ENCODE results near the gene THUMPD2.
"Not testable (repeated sequence)": the region's sequence is repeated elsewhere in the genome, so short reads cannot be mapped to it uniquely, and the experiment has no call there.

The THUMPD2 gene

GRCh38 chr2:39757156-39757555, 21.9 kb downstream of the THUMPD2 start:
- DNase-seq (ENCODE audit: low read depth) = no peak

GRCh38 chr2:39755466-39755865, 23.6 kb downstream of the THUMPD2 start:
- no peak for DNase-seq (ENCODE audit: low read depth)

GRCh38 chr2:39743269-39743776, 35.7 kb downstream of the THUMPD2 start:
- DNase-seq (ENCODE audit: low read depth) = no peak

GRCh38 chr2:39741871-39742270, 37.2 kb downstream of the THUMPD2 start:
- DNase-seq (ENCODE audit: low read depth) = no peak

- DNase-seq (ENCODE audit: low read depth) = no peak
Observed at GRCh38 chr2:39739386-39739785, 39.7 kb downstream of the THUMPD2 start.

- no peak for DNase-seq (ENCODE audit: low read depth)
Observed at GRCh38 chr2:39738936-39739335, 40.1 kb downstream of the THUMPD2 start.

- no peak for DNase-seq (ENCODE audit: low read depth)
Observed at GRCh38 chr2:39737661-39738060, 41.4 kb downstream of the THUMPD2 start.

- no peak for DNase-seq (ENCODE audit: low read depth)
Observed at GRCh38 chr2:39736640-39737039, 42.4 kb downstream of the THUMPD2 start.

- DNase-seq (ENCODE audit: low read depth) = no peak
Observed at GRCh38 chr2:39735648-39736047, 43.4 kb downstream of the THUMPD2 start.

GRCh38 chr2:39734445-39734844, 44.6 kb downstream of the THUMPD2 start:
- no peak for DNase-seq (ENCODE audit: low read depth)

GRCh38 chr2:39733070-39733674, 45.9 kb downstream of the THUMPD2 start:
- DNase-seq (ENCODE audit: low read depth) = no peak

GRCh38 chr2:39732482-39732881, 46.6 kb downstream of the THUMPD2 start:
- no peak for DNase-seq (ENCODE audit: low read depth)

GRCh38 chr2:39731546-39731945, 47.5 kb downstream of the THUMPD2 start:
- DNase-seq (ENCODE audit: low read depth) = no peak

GRCh38 chr2:39730685-39731302, 48.3 kb downstream of the THUMPD2 start:
- DNase-seq (ENCODE audit: low read depth) = no peak

GRCh38 chr2:39730276-39730675, 48.8 kb downstream of the THUMPD2 start:
- DNase-seq (ENCODE audit: low read depth) = no peak

- DNase-seq (ENCODE audit: low read depth) = no peak
Observed at GRCh38 chr2:39728941-39729351, 50.1 kb downstream of the THUMPD2 start.

GRCh38 chr2:39728085-39728484, 51.0 kb downstream of the THUMPD2 start:
- DNase-seq (ENCODE audit: low read depth) = not testable (repeated sequence)

- DNase-seq (ENCODE audit: low read depth) = no peak
Observed at GRCh38 chr2:39725401-39725800, 53.7 kb downstream of the THUMPD2 start.

GRCh38 chr2:39724828-39725144, 54.3 kb downstream of the THUMPD2 start:
- no peak for DNase-seq (ENCODE audit: low read depth)

GRCh38 chr2:39723946-39724827, 54.9 kb downstream of the THUMPD2 start:
- DNase-seq (ENCODE audit: low read depth) = no peak

- no peak for DNase-seq (ENCODE audit: low read depth)
Observed at GRCh38 chr2:39723497-39723896, 55.6 kb downstream of the THUMPD2 start.

- no peak for DNase-seq (ENCODE audit: low read depth)
Observed at GRCh38 chr2:39720970-39721369, 58.1 kb downstream of the THUMPD2 start.

GRCh38 chr2:39719317-39719716, 59.7 kb downstream of the THUMPD2 start:
- DNase-seq (ENCODE audit: low read depth) = no peak
